CD4-positive, alpha-beta T cell treated with Interleukin-4 for 1 hour (primary cell): ENCODE data around the gene CCDC102A.
A peak's percentile ranks its signal among the peaks of the same experiment; 100 is the strongest.

ENCODE experiments used
- DNase-seq, 2 donors: peaks; one replicate each; pipeline ENCODE4 v3.0.0-alpha.2; 2020 to 2022

CCDC102A gene

GRCh38 chr16:57535680-57536305 lies 578 bp downstream of the CCDC102A start:
- peak; percentile 95 to 96 for DNase-seq

GRCh38 chr16:57534881-57535658 lies 1.3 kb downstream of the CCDC102A start:
- peak in 1 of 2 donors; percentile 10 for DNase-seq

- DNase-seq = peak in 1 of 2 donors; percentile 10
Measured at GRCh38 chr16:57534337-57534880, 2.0 kb downstream of the CCDC102A start.

GRCh38 chr16:57533431-57534336 lies 2.7 kb downstream of the CCDC102A start:
- DNase-seq = peak; percentile 17 to 46

- peak in 1 of 2 donors; percentile 9 for DNase-seq
Measured at GRCh38 chr16:57532266-57532625, 4.1 kb downstream of the CCDC102A start.

GRCh38 chr16:57531635-57532265 lies 4.6 kb downstream of the CCDC102A start:
- no peak for DNase-seq

- no peak for DNase-seq
Measured at GRCh38 chr16:57531253-57531575, 5.2 kb downstream of the CCDC102A start.

GRCh38 chr16:57530522-57531252 lies 5.7 kb downstream of the CCDC102A start:
- no peak for DNase-seq

GRCh38 chr16:57530104-57530521 lies 6.3 kb downstream of the CCDC102A start:
- DNase-seq = peak; percentile 74 to 75

- DNase-seq = no peak
Measured at GRCh38 chr16:57529391-57530103, 6.8 kb downstream of the CCDC102A start.

- DNase-seq = no peak
Measured at GRCh38 chr16:57528499-57529390, 7.6 kb downstream of the CCDC102A start.

- no peak for DNase-seq
Measured at GRCh38 chr16:57527610-57528360, 8.6 kb downstream of the CCDC102A start.

GRCh38 chr16:57527027-57527426 lies 9.3 kb downstream of the CCDC102A start:
- DNase-seq = no peak

GRCh38 chr16:57526498-57526897 lies 9.9 kb downstream of the CCDC102A start:
- no peak for DNase-seq

- DNase-seq = no peak
Measured at GRCh38 chr16:57525761-57526160, 10.6 kb downstream of the CCDC102A start.

- no peak for DNase-seq
Measured at GRCh38 chr16:57522960-57523359, 13.4 kb downstream of the CCDC102A start.

- DNase-seq = peak; percentile 77 to 79
Measured at GRCh38 chr16:57519796-57520360, 16.5 kb downstream of the CCDC102A start.

- DNase-seq = no peak
Measured at GRCh38 chr16:57518922-57519321, 17.4 kb downstream of the CCDC102A start.

- DNase-seq = no peak
Measured at GRCh38 chr16:57518520-57518919, 17.9 kb downstream of the CCDC102A start.
